ENCODE results near the gene UNC80. TPM values are rescaled to one million over a fixed set of nuclear protein-coding genes. Genes with fewer than 3 reads are reported as not detected.

The UNC80 gene
- total and polyA plus RNA-seq, 2 of the 4 experiments (the other 2 are of a cell fraction) = not detected

DNA sequence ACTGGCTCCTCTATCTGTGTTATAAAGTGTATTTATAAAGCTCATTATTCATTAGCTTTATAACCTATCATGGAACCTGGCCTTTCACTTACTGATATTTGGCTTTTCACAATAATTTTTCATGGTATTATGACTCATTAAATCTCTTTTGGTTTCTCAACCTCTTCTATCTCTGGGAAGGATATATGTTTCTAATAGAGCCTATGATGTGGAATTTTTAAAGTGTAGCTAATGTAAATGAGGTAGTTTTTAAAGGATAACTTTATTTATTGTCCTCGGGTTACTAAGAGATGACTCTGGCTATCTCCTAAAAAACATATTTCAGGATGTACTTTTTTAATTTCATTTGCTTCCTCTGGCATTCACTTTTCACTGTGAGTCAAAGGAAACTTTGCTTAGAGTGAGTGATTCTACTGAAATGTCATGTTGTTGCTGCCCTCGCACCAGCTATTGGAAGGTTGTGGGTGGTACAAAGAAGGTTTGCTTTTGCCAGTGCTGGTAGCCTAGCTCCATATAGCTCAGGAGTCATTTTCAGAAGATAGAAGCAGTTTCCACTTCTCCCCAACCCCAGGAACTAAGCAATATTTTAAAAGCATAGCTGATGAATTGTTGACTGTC, 145.6 kb downstream of the UNC80 start:
- H4K8ac ChIP-seq (ENCODE audit: low read depth in 2 of 2, low read length in 2 of 2) = no peak overlapping the region
- intact Hi-C loops (cut with micrococcal nuclease) = no loop called here
- no peak overlapping the region for H3K9ac ChIP-seq (ENCODE audit: low read depth, low read length)
- H4K5ac ChIP-seq (ENCODE audit: low read depth, low read length) = no peak overlapping the region
- dilution Hi-C loops (cut with HindIII; ENCODE audit: low sequenced_read_pairs, unreplicated experiment) = no loop called here
- in situ Hi-C loops (cut with MboI; ENCODE audit: low sequenced_read_pairs) = no loop called here
- H3K4ac ChIP-seq (ENCODE audit: low read depth, low read length) = no peak overlapping the region
- H3K18ac ChIP-seq (ENCODE audit: low read depth, low read length) = no peak overlapping the region
- H2BK120ac ChIP-seq (ENCODE audit: low read depth, low read length) = no peak overlapping the region
- H3K27me3 ChIP-seq (ENCODE audit: control insufficient read depth, insufficient read depth, low read length) = no peaks in the 10 kb centered on the region
- H4K91ac ChIP-seq (ENCODE audit: insufficient read depth, low read depth, low read length) = no peak overlapping the region
- H3K4me1 ChIP-seq (ENCODE audit: control insufficient read depth, insufficient read depth, low read length) = no peaks in the 10 kb centered on the region
- no peak overlapping the region for H3K4me3 ChIP-seq (ENCODE audit: insufficient read depth, low read depth, low read length)
- no peak overlapping the region for H3K56ac ChIP-seq (ENCODE audit: extremely low read depth, insufficient read depth, low read length)
- no peaks in the 10 kb centered on the region for H3K79me1 ChIP-seq (ENCODE audit: low read depth in 1 of 2, low read length in 2 of 2)
- no peak overlapping the region for H2AK5ac ChIP-seq (ENCODE audit: low read depth, low read length)
- no peak overlapping the region for H2AK9ac ChIP-seq (replicated peaks; ENCODE audit: low read depth, low read length, poor library complexity)
- no peaks in the 10 kb centered on the region for H3K36me3 ChIP-seq (ENCODE audit: control insufficient read depth, insufficient read depth, low read length)
- H2AFZ ChIP-seq (replicated peaks; ENCODE audit: low read length, poor library complexity) = no peak overlapping the region
- DNase-seq (no peak), ATAC-seq (ENCODE audit: low read depth) (no peak)
- H3K9me3 ChIP-seq (ENCODE audit: control insufficient read depth, insufficient read depth, low read length) = no peaks in the 10 kb centered on the region
- H2BK15ac ChIP-seq (ENCODE audit: low read depth, low read length) = no peak overlapping the region
- no CpG with 5 or more reads among the region's 2 CpGs for WGBS, 2 experiments (ENCODE audit: extremely low coverage in 2 of 2, insufficient read length in 1 of 2)
- no peaks in the 10 kb centered on the region for H3K9me1 ChIP-seq (ENCODE audit: insufficient read depth, low read length)
- no TSS peak for BruUV-seq (replicated peaks)
- TF ChIP-seq RCOR1 (IDR thresholded peaks at IDR 0.05; ENCODE audit: insufficient replicate concordance, low read length) = no peak
- TF ChIP-seq BHLHE40 (IDR thresholded peaks at IDR 0.05; ENCODE audit: low read depth, low read length) = no peak
- TF ChIP-seq, protein P1, sequence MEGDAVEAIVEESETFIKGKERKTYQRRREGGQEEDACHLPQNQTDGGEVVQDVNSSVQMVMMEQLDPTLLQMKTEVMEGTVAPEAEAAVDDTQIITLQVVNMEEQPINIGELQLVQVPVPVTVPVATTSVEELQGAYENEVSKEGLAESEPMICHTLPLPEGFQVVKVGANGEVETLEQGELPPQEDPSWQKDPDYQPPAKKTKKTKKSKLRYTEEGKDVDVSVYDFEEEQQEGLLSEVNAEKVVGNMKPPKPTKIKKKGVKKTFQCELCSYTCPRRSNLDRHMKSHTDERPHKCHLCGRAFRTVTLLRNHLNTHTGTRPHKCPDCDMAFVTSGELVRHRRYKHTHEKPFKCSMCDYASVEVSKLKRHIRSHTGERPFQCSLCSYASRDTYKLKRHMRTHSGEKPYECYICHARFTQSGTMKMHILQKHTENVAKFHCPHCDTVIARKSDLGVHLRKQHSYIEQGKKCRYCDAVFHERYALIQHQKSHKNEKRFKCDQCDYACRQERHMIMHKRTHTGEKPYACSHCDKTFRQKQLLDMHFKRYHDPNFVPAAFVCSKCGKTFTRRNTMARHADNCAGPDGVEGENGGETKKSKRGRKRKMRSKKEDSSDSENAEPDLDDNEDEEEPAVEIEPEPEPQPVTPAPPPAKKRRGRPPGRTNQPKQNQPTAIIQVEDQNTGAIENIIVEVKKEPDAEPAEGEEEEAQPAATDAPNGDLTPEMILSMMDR (conservative IDR thresholded peaks at IDR 0.05; ENCODE audit: low read depth, low read length) = no peak
- TF ChIP-seq RAD21 (IDR thresholded peaks at IDR 0.05; ENCODE audit: low read length) = no peak
- no peak for TF ChIP-seq CEBPB (IDR thresholded peaks at IDR 0.05; ENCODE audit: low read depth, low read length)
- TF ChIP-seq NFE2L2 (IDR thresholded peaks at IDR 0.05; ENCODE audit: low read depth, low read length) = no peak
- TF ChIP-seq, protein P2, sequence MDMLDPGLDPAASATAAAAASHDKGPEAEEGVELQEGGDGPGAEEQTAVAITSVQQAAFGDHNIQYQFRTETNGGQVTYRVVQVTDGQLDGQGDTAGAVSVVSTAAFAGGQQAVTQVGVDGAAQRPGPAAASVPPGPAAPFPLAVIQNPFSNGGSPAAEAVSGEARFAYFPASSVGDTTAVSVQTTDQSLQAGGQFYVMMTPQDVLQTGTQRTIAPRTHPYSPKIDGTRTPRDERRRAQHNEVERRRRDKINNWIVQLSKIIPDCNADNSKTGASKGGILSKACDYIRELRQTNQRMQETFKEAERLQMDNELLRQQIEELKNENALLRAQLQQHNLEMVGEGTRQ (IDR thresholded peaks at IDR 0.05; ENCODE audit: low read depth, low read length) = no peak
- no peak for TF ChIP-seq MAZ (IDR thresholded peaks at IDR 0.05; ENCODE audit: borderline replicate concordance, low read depth, low read length)
- TF ChIP-seq FOS (IDR thresholded peaks at IDR 0.05; ENCODE audit: low read depth, low read length) = no peak
- TF ChIP-seq CHD1 (IDR thresholded peaks at IDR 0.05; ENCODE audit: low read depth, low read length) = no peak
- TF ChIP-seq MAFK (IDR thresholded peaks at IDR 0.05; ENCODE audit: low read depth, low read length) = no peak
- TF ChIP-seq RFX5 (IDR thresholded peaks at IDR 0.05; ENCODE audit: low read depth, low read length) = no peak
- no peak for TF ChIP-seq SMC3 (IDR thresholded peaks at IDR 0.05; ENCODE audit: low read depth, low read length)
- H3K23ac ChIP-seq (ENCODE audit: low read depth, low read length) = no peak overlapping the region
- no peak overlapping the region for H3K14ac ChIP-seq (replicated peaks; ENCODE audit: low read depth, low read length)
- POLR2A ChIA-PET (ENCODE audit: unreplicated experiment) = no interaction called here
- H2BK20ac ChIP-seq (ENCODE audit: low read depth, low read length) = no peak overlapping the region
- H2BK5ac ChIP-seq (ENCODE audit: low read depth, low read length, poor library complexity, severe bottlenecking) = no peak overlapping the region
- no peak overlapping the region for H3K27ac ChIP-seq (ENCODE audit: insufficient read depth, low read length)
- no peak overlapping the region for H3K4me2 ChIP-seq (ENCODE audit: low read depth, low read length)
- CTCF ChIA-PET = no interaction called here
- H4K20me1 ChIP-seq (ENCODE audit: insufficient read depth, low read length) = no peaks in the 10 kb centered on the region

All from IMR-90 (cell line).